Esophagus (tissue), 2 donors: Measurements from ENCODE around the gene TUBB3. TPM values are rescaled to one million over a fixed set of nuclear protein-coding genes. Genes with fewer than 3 reads are reported as not detected.
A peak's percentile ranks its signal among the peaks of the same experiment; 100 is the strongest.

Source experiments
- H3K27ac ChIP-seq, 2 donors: one replicate each; pipeline ENCODE4 v1.5.1; 2013; ENCODE audit warnings: low read depth in 2 of 2, mild to moderate bottlenecking in 2 of 2, inconsistent platforms in 1 of 2, low read length in 1 of 2, moderate library complexity in 1 of 2
- H3K27me3 ChIP-seq, 2 donors: one replicate each; pipeline ENCODE4 v1.6.1; 2013; ENCODE audit warnings: low read length in 2 of 2, control low read depth in 1 of 2, mild to moderate bottlenecking in 1 of 2; ENCODE audit not compliant: insufficient read depth in 2 of 2, control insufficient read depth in 1 of 2
- H3K36me3 ChIP-seq, 2 donors: one replicate each; pipeline ENCODE4 v1.6.1; 2013; ENCODE audit warnings: low read length in 1 of 2; ENCODE audit not compliant: control insufficient read depth in 2 of 2, insufficient read depth in 2 of 2
- H3K4me1 ChIP-seq, 2 donors: one replicate each; pipeline ENCODE4 v1.6.1; 2013; ENCODE audit warnings: low read length in 1 of 2; ENCODE audit not compliant: control insufficient read depth in 2 of 2, insufficient read depth in 2 of 2
- H3K4me3 ChIP-seq, 2 donors: one replicate each; pipeline ENCODE4 v1.5.1; 2013; ENCODE audit warnings: low read length in 2 of 2, mild to moderate bottlenecking in 2 of 2, low read depth in 1 of 2, moderate library complexity in 1 of 2
- H3K9me3 ChIP-seq, 2 donors: one replicate each; pipeline ENCODE4 v1.6.1; 2013; ENCODE audit warnings: mild to moderate bottlenecking in 2 of 2, low read depth in 1 of 2, low read length in 1 of 2, moderate library complexity in 1 of 2; ENCODE audit not compliant: control insufficient read depth in 2 of 2, insufficient read depth in 1 of 2
- WGBS, 2 donors: extraction: QIAGEN DNeasy Blood & Tissue Kit; methylation state at CpG; one replicate each; pipeline ENCODE4 v1.1.7; 2013; 5-methylcytosine and 5-hydroxymethylcytosine counted together
- polyA plus RNA-seq, 2 donors: library from polyadenylated mRNA; stranded (reverse); fragments of 200-250 nt; gene quantifications; one replicate each; pipeline ENCODE4 v1.2.3, GENCODE V29; 2013
- donor health status: healthy with polysubstance abuse.
- donor health status: Bipolar disorder and iron deficiency.

Gene TUBB3
- polyA plus RNA-seq, 2 donors = 0.16 to 1.5 TPM

DNA sequence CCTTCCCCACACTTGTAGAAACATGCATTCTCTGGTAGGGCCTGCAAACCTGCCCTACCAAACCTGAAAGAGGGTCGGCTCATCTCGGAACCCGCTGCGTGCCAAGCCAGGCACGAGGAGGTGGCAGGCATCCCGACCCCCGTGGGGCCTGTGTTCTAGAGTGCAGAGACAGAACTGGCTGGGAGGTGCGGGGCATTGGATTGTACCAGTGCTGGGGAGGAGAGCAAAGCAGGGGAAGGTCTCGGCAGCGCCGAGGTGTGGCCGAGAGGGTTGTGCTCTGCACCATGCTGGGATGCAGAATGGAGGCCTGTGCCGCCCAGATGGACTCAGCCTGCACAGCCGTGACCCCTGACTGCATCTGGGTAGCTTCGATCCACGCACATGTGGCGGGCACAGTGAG lies 22.3 kb upstream of the TUBB3 start:
- Histone ChIP-seq H3K4me3 (no peak overlapping the region), H3K27ac (no peak overlapping the region), H3K9me3 (no peaks in the 10 kb centered on the region), H3K36me3 (peaks cover 23 to 62% of the 10 kb centered on the region in 2 donors), H3K27me3 (no peaks in the 10 kb centered on the region), H3K4me1 (no peaks in the 10 kb centered on the region)
- WGBS, 2 donors = 91 to 92% methylated on average over 16 to 17 of the region's 17 CpGs

DNA sequence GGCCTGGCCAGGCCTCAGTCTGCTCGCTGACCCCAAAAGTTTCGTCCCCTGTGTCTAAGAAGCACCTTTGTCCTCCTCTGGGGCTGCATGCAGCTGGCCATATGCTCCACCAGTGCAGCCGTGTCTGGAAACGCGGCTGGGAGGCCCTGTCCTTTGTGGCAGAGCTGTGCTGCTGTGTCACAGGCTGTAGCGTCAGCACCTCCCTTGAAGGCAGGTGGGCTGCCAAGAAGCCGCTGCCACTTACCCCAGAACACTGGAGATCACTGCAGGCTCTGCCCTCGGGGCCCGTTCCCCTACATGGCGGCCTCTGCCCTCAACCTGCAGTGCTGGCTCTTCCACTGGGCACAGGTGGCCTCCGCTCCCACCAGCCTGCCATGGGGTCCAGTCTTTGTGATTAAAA lies 20.2 kb upstream of the TUBB3 start:
- H3K36me3 ChIP-seq = peaks cover 34 to 68% of the 10 kb centered on the region in 2 donors
- no peaks in the 10 kb centered on the region for H3K4me1 ChIP-seq
- no peak overlapping the region for H3K27ac ChIP-seq
- H3K27me3 ChIP-seq = no peaks in the 10 kb centered on the region
- no peaks in the 10 kb centered on the region for H3K9me3 ChIP-seq
- 92 to 97% methylated on average over 11 of the region's 11 CpGs for WGBS, 2 donors
- H3K4me3 ChIP-seq = no peak overlapping the region

GRCh38 chr16:89903908-89904515 lies 19.1 kb upstream of the TUBB3 start:
- Histone ChIP-seq H3K27me3 (no peaks in the 10 kb centered on the region), H3K36me3 (peaks cover 32 to 61% of the 10 kb centered on the region in 2 donors), H3K9me3 (no peaks in the 10 kb centered on the region), H3K4me1 (no peaks in the 10 kb centered on the region), H3K27ac (peak overlapping the region; percentile 24 to 66), H3K4me3 (no peak overlapping the region)
- WGBS, 2 donors = 89 to 90% methylated on average over 19 of the region's 19 CpGs

DNA sequence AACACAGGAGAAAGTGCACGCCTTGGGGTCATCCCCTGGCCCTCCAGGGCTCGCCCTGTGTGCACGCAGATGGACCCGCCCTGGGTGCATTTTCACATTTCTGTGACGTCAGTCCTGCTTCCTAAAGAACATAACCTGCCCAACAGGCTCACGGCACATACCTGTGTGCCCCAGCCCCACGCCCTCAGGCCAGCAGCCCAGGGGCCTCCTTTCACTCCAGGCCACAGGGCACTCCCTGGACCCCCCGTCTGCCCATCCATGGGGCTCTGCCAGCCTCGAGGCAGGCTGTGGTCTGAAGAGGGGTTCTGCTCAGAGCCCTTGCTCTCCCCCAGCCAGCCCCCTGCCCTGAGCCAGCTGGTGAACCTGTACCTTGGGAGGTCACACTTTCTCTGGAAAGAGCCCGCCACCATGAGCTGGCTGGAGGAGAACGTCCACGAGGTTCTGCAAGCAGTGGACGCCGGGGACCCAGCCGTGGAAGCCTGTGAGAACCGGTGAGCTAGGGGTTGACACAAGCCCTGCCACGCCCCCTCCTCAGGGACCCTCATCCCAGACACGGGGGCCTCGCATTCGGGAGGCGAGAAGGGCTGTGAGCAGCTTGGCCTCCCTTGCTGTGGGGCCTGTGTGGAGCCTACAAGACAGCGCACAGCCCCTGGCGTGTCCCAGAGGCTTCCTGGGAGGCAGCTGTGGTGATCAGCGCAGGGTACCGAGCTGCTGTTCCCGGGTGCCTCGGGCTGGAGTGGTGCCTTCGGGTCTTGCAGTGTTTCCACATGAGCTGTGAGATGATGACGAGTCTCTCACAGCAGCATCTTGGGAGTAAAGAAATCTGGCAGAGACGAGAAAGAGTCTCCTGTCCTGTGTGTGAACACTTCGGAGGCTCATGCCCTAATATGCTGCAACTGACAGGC lies 18.3 kb upstream of the TUBB3 start:
- WGBS, 2 donors = 80 to 81% methylated on average over 31 of the region's 31 CpGs
- Histone ChIP-seq H3K4me3 (no peak overlapping the region), H3K4me1 (peaks cover 0 to 1% of the 10 kb centered on the region in 2 donors), H3K36me3 (peaks cover 28 to 60% of the 10 kb centered on the region in 2 donors), H3K9me3 (no peaks in the 10 kb centered on the region), H3K27ac (peak overlapping the region; percentile 34 to 66), H3K27me3 (no peaks in the 10 kb centered on the region)

- peaks cover 22 to 59% of the 10 kb centered on the region in 2 donors for H3K36me3 ChIP-seq
- no peaks in the 10 kb centered on the region for H3K9me3 ChIP-seq
- no peak overlapping the region for H3K4me3 ChIP-seq
- 88 to 91% methylated on average over 23 of the region's 23 CpGs for WGBS, 2 donors
- H3K27ac ChIP-seq = peak overlapping the region in 1 of 2 donors; percentile 50
- no peaks in the 10 kb centered on the region for H3K27me3 ChIP-seq
- H3K4me1 ChIP-seq = peaks cover 0 to 8% of the 10 kb centered on the region in 2 donors
Measured at GRCh38 chr16:89905511-89906139, 17.5 kb upstream of the TUBB3 start.

DNA sequence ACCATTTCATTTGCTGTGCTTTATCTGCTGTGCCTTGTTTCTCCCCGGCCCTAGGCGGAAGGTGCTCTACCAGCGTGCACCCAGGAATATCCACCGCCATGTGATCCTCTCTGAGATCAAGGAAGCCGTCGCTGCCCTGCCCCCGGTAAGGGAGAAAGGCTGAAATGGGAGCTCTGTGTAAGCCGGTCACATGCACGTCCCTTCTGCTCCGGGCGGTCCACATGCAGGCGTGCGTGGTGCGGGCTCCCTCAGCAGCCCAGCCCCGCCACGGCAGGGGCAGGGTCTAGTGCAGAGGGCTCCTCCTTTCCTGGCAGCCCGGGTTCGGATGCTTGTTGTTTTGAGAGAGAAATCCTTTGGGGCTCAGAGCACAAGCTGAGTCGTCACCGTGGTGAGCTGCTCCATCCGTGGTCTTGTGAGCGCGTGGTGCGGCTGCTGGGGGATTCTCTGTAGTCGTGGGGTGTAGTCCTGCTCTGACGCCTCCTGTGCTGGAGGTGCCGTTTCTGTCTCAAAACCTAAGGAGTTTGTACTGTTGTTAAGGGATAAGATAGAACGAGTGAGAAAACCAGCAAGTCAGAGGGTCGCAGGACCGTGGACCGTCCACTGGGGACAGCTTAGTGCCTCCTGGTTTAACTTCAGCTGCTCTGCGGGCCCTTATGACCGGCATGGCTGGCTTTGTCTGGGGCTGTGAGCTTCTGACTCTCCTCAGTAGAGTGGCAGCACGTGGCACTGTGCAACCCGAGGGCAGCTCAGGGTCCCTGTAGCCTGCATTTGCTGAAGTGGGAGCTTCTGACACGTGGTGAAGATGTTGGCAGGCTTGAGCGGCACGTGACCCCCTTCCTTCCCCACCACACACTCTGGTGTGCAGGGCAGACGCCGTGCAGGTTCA lies 16.8 kb upstream of the TUBB3 start:
- Histone ChIP-seq H3K36me3 (peaks cover 15 to 60% of the 10 kb centered on the region in 2 donors), H3K27me3 (no peaks in the 10 kb centered on the region), H3K4me1 (peaks cover 0 to 9% of the 10 kb centered on the region in 2 donors), H3K27ac (no peak overlapping the region), H3K9me3 (no peaks in the 10 kb centered on the region), H3K4me3 (no peak overlapping the region)
- 96% methylated on average over 40 of the region's 40 CpGs for WGBS, 2 donors

DNA sequence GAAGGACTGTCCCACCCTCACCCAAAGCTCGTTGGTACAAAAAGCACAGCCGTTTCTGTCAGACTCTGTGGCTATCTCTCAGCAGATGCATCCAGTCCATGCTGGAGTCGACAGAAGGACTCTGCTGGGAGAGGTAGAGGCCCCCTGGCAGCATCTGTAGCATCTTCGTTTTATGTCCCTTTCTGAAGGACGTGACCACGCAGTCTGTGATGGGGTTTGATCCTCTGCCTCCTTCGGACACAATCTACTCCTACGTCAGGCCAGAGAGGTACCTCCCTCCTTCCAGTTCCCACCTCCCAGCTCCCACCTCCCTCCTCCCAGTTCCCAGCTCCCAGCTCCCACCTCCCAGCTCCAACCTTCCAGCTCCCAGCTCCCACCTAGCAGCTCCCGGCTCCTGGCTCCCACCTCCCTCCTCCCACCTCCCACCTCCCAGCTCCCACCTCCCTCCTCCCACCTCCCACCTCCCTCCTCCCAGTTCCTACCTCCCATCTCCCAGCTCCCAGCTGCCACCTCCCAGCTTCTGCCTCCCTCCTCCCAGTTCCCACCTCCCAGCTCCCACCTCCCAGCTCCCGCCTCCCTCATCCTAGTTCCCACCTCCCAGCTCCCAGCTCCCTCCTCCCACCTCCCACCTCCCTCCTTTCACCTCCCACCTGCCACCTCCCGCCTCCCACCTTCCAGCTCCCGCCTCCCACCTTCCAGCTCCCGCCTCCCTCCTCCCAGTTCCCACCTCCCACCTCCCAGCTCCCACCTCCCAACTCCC lies 15.9 kb upstream of the TUBB3 start:
- H3K36me3 ChIP-seq = peaks cover 17 to 65% of the 10 kb centered on the region in 2 donors
- no peaks in the 10 kb centered on the region for H3K9me3 ChIP-seq
- H3K27ac ChIP-seq = no peak overlapping the region
- H3K4me3 ChIP-seq = no peak overlapping the region
- no peaks in the 10 kb centered on the region for H3K27me3 ChIP-seq
- 96 to 98% methylated on average over 13 of the region's 13 CpGs for WGBS, 2 donors
- H3K4me1 ChIP-seq = peaks cover 0 to 10% of the 10 kb centered on the region in 2 donors

DNA sequence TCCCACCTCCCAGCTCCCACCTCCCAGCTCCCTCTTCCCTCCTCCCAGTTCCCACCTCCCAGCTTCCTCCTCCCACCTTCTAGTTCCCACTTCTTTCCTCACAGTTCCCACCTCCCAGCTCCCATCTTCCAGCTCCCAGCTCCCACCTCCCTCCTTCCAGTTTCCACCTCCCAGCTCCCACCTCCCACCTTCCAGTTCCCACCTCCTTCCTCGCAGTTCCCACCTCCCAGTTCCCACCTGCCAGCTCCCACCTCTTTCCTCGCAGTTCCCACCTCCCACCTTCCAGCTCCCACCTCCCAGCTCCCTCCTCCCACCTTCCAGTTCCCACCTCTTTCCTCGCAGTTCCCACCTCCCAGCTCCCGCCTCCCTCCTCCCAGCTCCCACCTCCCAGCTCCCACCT lies 14.9 kb upstream of the TUBB3 start:
- H3K4me1 ChIP-seq = peaks cover 0 to 12% of the 10 kb centered on the region in 2 donors
- WGBS, 2 donors = 90 to 98% methylated on average over 4 of the region's 4 CpGs
- no peak overlapping the region for H3K27ac ChIP-seq
- H3K36me3 ChIP-seq = peaks cover 14 to 64% of the 10 kb centered on the region in 2 donors
- no peaks in the 10 kb centered on the region for H3K27me3 ChIP-seq
- no peaks in the 10 kb centered on the region for H3K9me3 ChIP-seq
- H3K4me3 ChIP-seq = no peak overlapping the region
